ENCODE measurements around the gene SLC35B1. TPM values are rescaled to one million over a fixed set of nuclear protein-coding genes. Genes with fewer than 3 reads are reported as not detected.

Gene SLC35B1
- total RNA-seq, 1 experiment from 2014 or later, result 84.6 TPM

- POLR2A ChIA-PET, result interaction anchor here (0.6 kb wide), 1 partner anchor 146 kb away, joined by 4 read pairs; no protein-coding TSS in a partner anchor
- CTCF ChIA-PET, result no interaction called here
- TF ChIP-seq REST (IDR thresholded peaks at IDR 0.05; ENCODE audit: insufficient read depth in 1 of 2, low read depth in 2 of 2, low read length in 1 of 2), result no peak
- TF ChIP-seq POLR2AphosphoS5 (IDR thresholded peaks at IDR 0.05; ENCODE audit: low read depth, low read length), result no peak
- TF ChIP-seq TCF7L2 (IDR thresholded peaks at IDR 0.05; ENCODE audit: low read depth, low read length), result no peak
- Histone ChIP-seq H3K4me3 (ENCODE audit: low read depth in 2 of 2, low read length in 2 of 2) (no peak overlapping the region), H3K9me3 (ENCODE audit: control insufficient read depth, insufficient read depth, low read depth, low read length) (no peaks in the 10 kb centered on the region), H3K27me3 (ENCODE audit: control insufficient read depth, insufficient read depth, low read length) (no peaks in the 10 kb centered on the region), H3K27ac (ENCODE audit: low read length) (no peak overlapping the region), H3K36me3 (ENCODE audit: control insufficient read depth, insufficient read depth, low read length) (no peaks in the 10 kb centered on the region), H3K4me1 (ENCODE audit: control insufficient read depth, insufficient read depth, low read length) (no peaks in the 10 kb centered on the region)
- in situ Hi-C loops (cut with HindIII; ENCODE audit: low pct_unique_long_range_greater_than_20kb, low sequenced_read_pairs) (no loop called here), intact Hi-C loops (cut with micrococcal nuclease; ENCODE audit: unreplicated experiment) (no loop called here)
- DNase-seq (ENCODE audit: low read depth, low spot score) (no peak), ATAC-seq (no peak)
- no TSS peak for BruUV-seq (replicated peaks)
Measured at GRCh38 chr17:49715216-49715615, 7.5 kb upstream of the SLC35B1 start.

- intact Hi-C loops (cut with micrococcal nuclease; ENCODE audit: unreplicated experiment), result loop anchor here (10.0 kb wide), 2 partner anchors 136 to 286 kb away; partner anchors contain the start of genes DLX3 and TAC4
- TF ChIP-seq REST (IDR thresholded peaks at IDR 0.05; ENCODE audit: insufficient read depth in 1 of 2, low read depth in 2 of 2, low read length in 1 of 2), result no peak
- no peak for TF ChIP-seq POLR2AphosphoS5 (IDR thresholded peaks at IDR 0.05; ENCODE audit: low read depth, low read length)
- Histone ChIP-seq H3K27me3 (ENCODE audit: control insufficient read depth, insufficient read depth, low read length) (no peaks in the 10 kb centered on the region), H3K9me3 (ENCODE audit: control insufficient read depth, insufficient read depth, low read depth, low read length) (no peaks in the 10 kb centered on the region), H3K36me3 (ENCODE audit: control insufficient read depth, insufficient read depth, low read length) (peaks cover 16% of the 10 kb centered on the region; the same call in 1 of the 2 replicates), H3K4me3 (ENCODE audit: low read depth in 2 of 2, low read length in 2 of 2) (peak overlapping the region; percentile 83 to 93), H3K27ac (ENCODE audit: low read length) (peak overlapping the region; percentile 98), H3K4me1 (ENCODE audit: control insufficient read depth, insufficient read depth, low read length) (peaks cover 15% of the 10 kb centered on the region)
- in situ Hi-C loops (cut with HindIII; ENCODE audit: low pct_unique_long_range_greater_than_20kb, low sequenced_read_pairs), result no loop called here
- ATAC-seq, result no peak
- BruUV-seq (replicated peaks), result TSS peak; percentile 80
- DNase-seq (ENCODE audit: low read depth, low spot score), result no peak
- POLR2A ChIA-PET, result no interaction called here
- CTCF ChIA-PET, result interaction anchor here (0.6 to 1.0 kb wide), 4 partner anchors 31 to 141 kb away, joined by 3 read pairs; no protein-coding TSS in a partner anchor
Measured at GRCh38 chr17:49708515-49709183, 885 bp upstream of the SLC35B1 start.

- H3K9me3 ChIP-seq (ENCODE audit: control insufficient read depth, insufficient read depth, low read depth, low read length), result no peaks in the 10 kb centered on the region
- CTCF ChIA-PET, result interaction anchor here (0.5 kb wide), 1 partner anchor 76 kb away, joined by 3 read pairs; no protein-coding TSS in a partner anchor
- peak overlapping the region; percentile 98 for H3K27ac ChIP-seq (ENCODE audit: low read length)
- intact Hi-C loops (cut with micrococcal nuclease; ENCODE audit: unreplicated experiment) (loop anchor here (10.0 kb wide), 2 partner anchors 138 to 288 kb away; partner anchors contain the start of genes DLX3 and TAC4), in situ Hi-C loops (cut with HindIII; ENCODE audit: low pct_unique_long_range_greater_than_20kb, low sequenced_read_pairs) (no loop called here)
- BruUV-seq (replicated peaks), result no TSS peak
- peaks cover 21% of the 10 kb centered on the region; the same call in 1 of the 2 replicates for H3K36me3 ChIP-seq (ENCODE audit: control insufficient read depth, insufficient read depth, low read length)
- no peak for TF ChIP-seq POLR2AphosphoS5 (IDR thresholded peaks at IDR 0.05; ENCODE audit: low read depth, low read length)
- no peak for DNase-seq (ENCODE audit: low read depth, low spot score)
- no peaks in the 10 kb centered on the region for H3K27me3 ChIP-seq (ENCODE audit: control insufficient read depth, insufficient read depth, low read length)
- ATAC-seq, result no peak
- H3K4me3 ChIP-seq (ENCODE audit: low read depth in 2 of 2, low read length in 2 of 2), result peak overlapping the region; percentile 83 to 93
- POLR2A ChIA-PET, result no interaction called here
- H3K4me1 ChIP-seq (ENCODE audit: control insufficient read depth, insufficient read depth, low read length), result peaks cover 15% of the 10 kb centered on the region
Measured at GRCh38 chr17:49707246-49707607, 537 bp downstream of the SLC35B1 start.

All from Panc1 (cell line).